Right forelimb (tissue), 1 donor: ENCODE measurements around the gene EDARADD.
"Not testable (repeated sequence)": the region's sequence is repeated elsewhere in the genome, so short reads cannot be mapped to it uniquely, and the experiment has no call there.

Experiments used
- DNase-seq: peaks from one replicate; pipeline ENCODE4 v3.0.0-alpha.2; 2018

The EDARADD gene

GRCh38 chr1:236491469-236492136, 97.5 kb downstream of the EDARADD start:
- no peak for DNase-seq

DNA sequence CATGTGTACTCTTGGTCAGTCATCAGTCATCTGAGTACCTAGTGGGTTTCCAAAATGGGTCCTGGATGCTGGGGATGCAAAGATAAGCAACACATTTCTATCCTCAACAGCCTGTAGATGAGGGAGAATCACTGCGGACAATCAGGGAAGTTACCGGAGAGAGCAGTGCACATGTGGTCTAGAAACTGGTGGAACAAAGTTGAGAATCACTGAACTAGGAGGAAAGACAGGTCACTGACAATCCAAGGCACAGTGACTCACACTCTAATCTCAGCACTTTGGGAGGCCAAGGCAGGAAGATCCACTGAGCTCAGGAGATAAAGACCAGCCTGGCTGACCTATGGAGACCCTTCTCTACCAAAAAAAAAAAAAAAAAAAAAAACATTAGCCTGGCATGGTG, 98.3 kb downstream of the EDARADD start:
- no peak for DNase-seq

DNA sequence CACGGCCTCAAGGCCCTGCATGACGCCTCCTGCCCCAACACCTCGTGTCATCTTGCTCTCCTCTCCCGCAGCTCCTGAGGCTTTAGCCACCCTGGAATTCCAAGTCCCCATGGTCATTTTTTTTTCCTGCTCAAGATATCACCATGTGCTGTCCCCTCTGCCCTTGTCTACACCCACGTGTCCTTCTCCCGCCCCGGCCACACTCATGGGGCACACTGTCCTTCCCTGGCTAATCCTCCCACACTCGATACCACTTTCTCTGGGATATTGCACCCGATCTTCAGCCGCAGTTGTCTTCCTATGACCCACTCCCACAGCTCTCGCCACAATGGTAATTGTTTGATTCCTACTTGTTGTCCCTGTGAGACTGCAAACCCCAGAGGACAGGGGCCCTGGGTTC, 100.0 kb downstream of the EDARADD start:
- DNase-seq = no peak

- DNase-seq = no peak
These were observed 100.7 kb downstream of the EDARADD start for GRCh38 chr1:236494586-236495466.

GRCh38 chr1:236495467-236496112, 101.5 kb downstream of the EDARADD start:
- DNase-seq = no peak

- no peak for DNase-seq
These were observed 103.8 kb downstream of the EDARADD start for GRCh38 chr1:236497908-236498307.

- no peak for DNase-seq
These were observed 107.0 kb downstream of the EDARADD start for GRCh38 chr1:236501093-236501492.

GRCh38 chr1:236502579-236502971, 108.5 kb downstream of the EDARADD start:
- no peak for DNase-seq

DNA sequence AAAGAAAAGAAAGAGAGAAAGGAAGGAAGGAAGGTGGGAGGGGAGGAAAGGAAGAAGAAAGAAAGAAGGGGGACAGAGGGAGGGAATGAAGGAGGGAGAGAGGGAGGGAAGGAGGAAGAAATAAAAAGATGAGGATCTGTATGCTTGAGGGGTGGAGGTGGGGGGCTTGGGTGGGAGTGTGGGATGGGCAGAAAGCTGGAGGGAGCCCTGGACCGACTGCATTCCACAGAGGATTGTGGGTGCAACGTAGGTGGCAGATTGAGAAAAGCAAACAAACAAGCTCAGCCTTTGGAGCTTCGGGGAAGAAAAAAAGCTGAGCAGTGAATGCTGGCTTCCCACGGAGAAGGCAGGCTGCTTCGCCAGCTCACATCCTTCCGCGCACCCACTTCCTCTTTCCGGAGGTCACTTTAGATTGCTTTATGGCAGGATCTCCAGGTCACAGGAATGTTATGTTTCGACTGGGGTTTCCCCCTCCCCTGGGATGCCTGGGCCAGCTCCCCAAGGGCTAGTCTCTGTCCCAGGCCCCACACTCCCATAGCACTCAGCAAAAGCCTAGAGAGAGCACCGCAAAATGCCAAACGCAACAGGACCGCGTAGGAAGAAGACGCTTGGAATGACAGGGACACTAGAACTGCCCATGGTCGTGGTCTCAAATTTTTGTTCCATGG, 109.0 kb downstream of the EDARADD start:
- peak; percentile 59 for DNase-seq

DNA sequence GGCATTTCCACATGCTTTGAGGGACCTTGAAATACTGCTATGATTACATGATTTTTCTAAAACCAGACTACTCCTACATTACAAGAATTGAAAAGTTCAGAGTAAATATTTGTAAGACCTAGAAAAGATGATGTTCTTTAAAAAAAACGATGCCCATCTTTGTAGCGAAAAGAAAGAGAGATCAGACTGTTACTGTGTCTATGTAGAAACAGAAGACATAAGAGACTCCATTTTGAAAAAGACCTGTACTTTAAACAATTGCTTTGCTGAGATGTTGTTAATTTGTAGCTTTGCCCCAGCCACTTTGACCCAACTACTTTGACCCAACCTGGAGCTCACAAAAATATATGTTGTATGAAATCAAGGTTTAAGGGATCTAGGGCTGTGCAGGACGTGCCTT, 110.3 kb downstream of the EDARADD start:
- not testable (repeated sequence) for DNase-seq

- DNase-seq = no peak
These were observed 113.1 kb downstream of the EDARADD start for GRCh38 chr1:236507022-236507700.

DNA sequence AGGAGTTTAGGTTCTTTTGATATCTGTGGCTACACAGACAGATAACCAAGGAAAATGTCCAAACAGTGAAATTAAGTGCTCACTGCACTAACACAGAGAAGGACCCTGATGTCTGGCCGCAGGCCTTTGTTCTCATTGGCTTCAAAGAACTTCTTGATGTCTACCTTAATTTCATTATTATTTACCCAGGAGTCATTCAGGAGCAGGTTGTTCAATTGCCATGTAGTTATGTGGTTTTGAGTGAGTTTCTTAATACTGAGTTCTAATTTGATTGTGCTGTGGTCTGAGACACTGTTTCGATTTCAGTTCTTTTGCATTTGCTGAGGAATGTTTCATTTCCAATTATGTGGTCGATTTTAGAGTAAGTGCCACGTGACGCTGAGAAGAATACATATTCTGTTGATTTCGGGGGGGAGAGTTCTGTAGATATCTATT, 114.5 kb downstream of the EDARADD start:
- DNase-seq = no peak

DNA sequence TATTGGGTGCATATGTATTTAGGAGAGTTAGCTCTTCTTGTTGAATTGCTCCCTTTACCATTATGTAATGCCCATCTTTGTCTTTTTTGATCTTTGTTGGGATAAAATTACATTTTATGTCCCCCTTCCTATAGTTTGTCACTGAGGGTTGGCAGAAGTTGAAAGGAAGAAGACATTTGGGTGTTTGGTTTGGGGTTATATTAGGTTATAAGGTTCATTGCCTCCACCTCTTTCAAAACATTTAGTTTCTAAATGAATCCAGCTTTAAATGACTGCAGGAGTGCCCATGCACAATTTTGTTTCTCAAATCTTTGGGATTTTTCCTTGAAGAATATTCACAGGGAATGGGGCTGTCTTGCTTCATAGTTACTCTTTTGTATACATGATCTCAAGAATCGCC, 115.1 kb downstream of the EDARADD start:
- no peak for DNase-seq

GRCh38 chr1:236509647-236510401, 115.7 kb downstream of the EDARADD start:
- DNase-seq = no peak

- DNase-seq = no peak
These were observed 117.8 kb downstream of the EDARADD start for GRCh38 chr1:236511735-236512418.

GRCh38 chr1:236514703-236515442, 120.8 kb downstream of the EDARADD start:
- DNase-seq = no peak

DNA sequence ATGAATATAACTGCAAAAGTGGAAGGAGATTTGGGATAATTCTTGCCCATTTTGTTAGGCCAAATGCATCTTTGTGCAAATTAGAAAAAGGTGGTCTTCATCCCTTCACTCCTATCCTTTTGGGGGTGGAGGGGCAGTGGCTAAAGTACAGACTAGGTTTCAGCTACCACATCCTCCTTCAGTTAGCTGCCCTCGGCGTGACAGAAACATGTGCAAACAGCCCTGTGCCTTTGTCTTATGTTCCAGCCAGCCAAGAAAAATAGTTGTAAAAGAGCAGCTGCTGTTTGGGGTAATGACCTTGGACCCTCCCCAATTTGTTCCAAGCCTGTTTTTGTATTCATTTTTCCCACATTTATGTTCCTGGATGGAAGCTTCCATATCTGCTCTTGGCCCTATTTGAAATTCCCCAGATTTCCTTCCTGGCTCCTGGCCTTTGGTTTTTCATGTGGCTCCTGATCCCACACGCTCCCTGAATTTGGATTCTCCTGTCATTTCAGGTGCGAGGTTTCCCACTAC, 121.4 kb downstream of the EDARADD start:
- no peak for DNase-seq

GRCh38 chr1:236516929-236517704, 123.0 kb downstream of the EDARADD start:
- no peak for DNase-seq

GRCh38 chr1:236518322-236518721, 124.2 kb downstream of the EDARADD start:
- no peak for DNase-seq
